Measurements from ENCODE around the gene HDGFL1.

The HDGFL1 gene

GRCh38 chr6:22614547-22614946 is 45.2 kb downstream of the HDGFL1 start:
- no peak for DNase-seq (ENCODE audit: extremely low spot score)
- TF ChIP-seq SUZ12 (IDR thresholded peaks at IDR 0.05) (no peak), FOXA1 (IDR thresholded peaks at IDR 0.05) (no peak), ELF4 (IDR thresholded peaks at IDR 0.05) (no peak), ZNF384 (IDR thresholded peaks at IDR 0.05) (no peak), SP1 (IDR thresholded peaks at IDR 0.05) (no peak), FOXM1 (IDR thresholded peaks at IDR 0.05; ENCODE audit: borderline replicate concordance) (no peak), LEF1 (IDR thresholded peaks at IDR 0.05; ENCODE audit: borderline replicate concordance) (no peak), NFRKB (IDR thresholded peaks at IDR 0.05) (no peak), HDGF (IDR thresholded peaks at IDR 0.05; ENCODE audit: borderline replicate concordance) (no peak), FOXK2 (IDR thresholded peaks at IDR 0.05) (no peak), BHLHE40 (IDR thresholded peaks at IDR 0.05; ENCODE audit: borderline replicate concordance) (no peak)
- ChIA-PET CTCF (no interaction called here), POLR2A (interaction anchor here (1.1 kb wide), 1 partner anchor 1021 kb away, joined by 3 read pairs; the partner anchor contains the start of gene SOX4)

- ChIA-PET CTCF (no interaction called here), POLR2A (no interaction called here)
- TF ChIP-seq BHLHE40 (IDR thresholded peaks at IDR 0.05; ENCODE audit: borderline replicate concordance): no peak
- TF ChIP-seq ZNF384 (IDR thresholded peaks at IDR 0.05): no peak
- DNase-seq (ENCODE audit: extremely low spot score): no peak
These were observed 51.7 kb downstream of the HDGFL1 start for GRCh38 chr6:22621028-22621427.

Measured in HEK293T (cell line).